Lower leg skin (tissue), 3 donors: ENCODE measurements around the gene TPT1.

Experiments
- POLR2A ChIP-seq, 2 donors: fragments of 450-650 bp; IDR thresholded peaks; one replicate each; pipeline ENCODE4 v1.6.1; 2016 to 2017; ENCODE audit warnings: antibody characterized with exemption in 2 of 2, mild to moderate bottlenecking in 1 of 2, moderate library complexity in 1 of 2
- TF ChIP-seq, protein P1 (sequence below), 3 donors: fragments of 450-650 bp; IDR thresholded peaks; one replicate each; pipeline ENCODE4 v1.5.1; 2016; ENCODE audit warnings: antibody characterized with exemption in 3 of 3, mild to moderate bottlenecking in 3 of 3, moderate library complexity in 2 of 3

DNA sequence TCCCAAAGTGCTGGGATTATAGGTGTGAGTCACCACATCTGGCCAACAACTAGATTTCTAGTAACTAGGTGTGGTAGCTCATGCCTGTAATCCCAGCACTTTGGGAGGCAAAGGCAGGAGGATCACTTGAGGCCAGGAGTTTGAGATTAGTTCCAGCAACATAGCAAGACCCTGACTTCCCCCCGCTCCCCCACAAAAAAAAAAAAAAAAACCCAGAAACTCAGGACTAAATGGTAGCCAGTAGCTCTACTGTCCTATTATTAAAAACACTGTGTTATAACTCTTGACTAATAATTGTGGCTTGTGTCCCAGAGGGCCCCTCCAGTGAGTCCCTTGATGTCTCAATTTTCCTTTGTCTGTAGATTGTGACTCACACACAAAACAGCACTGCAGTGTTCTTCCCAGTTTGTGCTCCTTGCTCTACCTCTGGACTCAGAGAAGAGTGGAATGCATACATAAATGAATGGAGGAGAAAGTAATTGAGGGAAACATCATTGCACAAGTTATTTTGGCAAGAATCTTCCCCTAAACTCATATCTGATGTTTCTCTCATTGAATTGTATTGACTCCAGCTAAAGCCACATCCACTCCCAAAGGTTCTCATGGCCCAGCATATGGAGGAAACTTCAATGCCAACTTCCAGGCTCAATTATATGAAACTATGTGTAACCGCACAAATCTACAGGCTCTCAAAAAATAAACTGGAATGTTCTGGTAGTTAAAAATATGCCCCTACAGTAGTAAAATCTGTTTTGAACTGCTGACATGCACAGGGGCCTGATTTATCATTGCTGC lies 8.8 kb downstream of the TPT1 start:
- TF ChIP-seq, protein P1, sequence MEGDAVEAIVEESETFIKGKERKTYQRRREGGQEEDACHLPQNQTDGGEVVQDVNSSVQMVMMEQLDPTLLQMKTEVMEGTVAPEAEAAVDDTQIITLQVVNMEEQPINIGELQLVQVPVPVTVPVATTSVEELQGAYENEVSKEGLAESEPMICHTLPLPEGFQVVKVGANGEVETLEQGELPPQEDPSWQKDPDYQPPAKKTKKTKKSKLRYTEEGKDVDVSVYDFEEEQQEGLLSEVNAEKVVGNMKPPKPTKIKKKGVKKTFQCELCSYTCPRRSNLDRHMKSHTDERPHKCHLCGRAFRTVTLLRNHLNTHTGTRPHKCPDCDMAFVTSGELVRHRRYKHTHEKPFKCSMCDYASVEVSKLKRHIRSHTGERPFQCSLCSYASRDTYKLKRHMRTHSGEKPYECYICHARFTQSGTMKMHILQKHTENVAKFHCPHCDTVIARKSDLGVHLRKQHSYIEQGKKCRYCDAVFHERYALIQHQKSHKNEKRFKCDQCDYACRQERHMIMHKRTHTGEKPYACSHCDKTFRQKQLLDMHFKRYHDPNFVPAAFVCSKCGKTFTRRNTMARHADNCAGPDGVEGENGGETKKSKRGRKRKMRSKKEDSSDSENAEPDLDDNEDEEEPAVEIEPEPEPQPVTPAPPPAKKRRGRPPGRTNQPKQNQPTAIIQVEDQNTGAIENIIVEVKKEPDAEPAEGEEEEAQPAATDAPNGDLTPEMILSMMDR (IDR thresholded peaks at IDR 0.05) = no peak
- TF ChIP-seq POLR2A (IDR thresholded peaks at IDR 0.05) = no peak
